Pancreas (tissue), 10 donors: ENCODE measurements around the gene ERP27. TPM values are rescaled to one million over a fixed set of nuclear protein-coding genes. Genes with fewer than 3 reads are reported as not detected.

Experiments used
- ATAC-seq, 4 donors: fragments of 200-7000 bp; cut with Tn5 transposase; one replicate each; pipeline versions ENCODE4 v1.8.0 to v1.9.1; 2020; ENCODE audit warnings: mild to moderate bottlenecking in 4 of 4, moderate library complexity in 4 of 4
- DNase-seq, 6 donors: peaks; one replicate each; pipeline ENCODE4 v3.0.0-alpha.2; 2020
- FAIRE-seq: peaks from 2 replicates; lab custom pipeline; 2012; peaks lifted over from hg19 to GRCh38; lab: Jason Lieb, UNC
- H3K27ac ChIP-seq, 4 donors: fragments of 200-600 bp; sonication (generic); 1 replicate in 3 of 4; 2 replicates in 1 of 4; pipeline versions ENCODE4 v1.5.0 to v1.8.0; 2020
- H3K27me3 ChIP-seq, 4 donors: fragments of 200-600 bp; one replicate each; pipeline ENCODE4 v1.8.0; 2021
- H3K36me3 ChIP-seq, 3 donors: fragments of 200-600 bp; sonication (generic) in 1 of 3; one replicate each; pipeline versions ENCODE4 v1.5.0 to v1.8.0; 2020 to 2021
- H3K4me1 ChIP-seq, 3 donors: fragments of 200-600 bp; one replicate each; pipeline ENCODE4 v1.8.0; 2021
- H3K4me3 ChIP-seq, 4 donors: fragments of 200-600 bp; sonication (generic) in 2 of 4; one replicate each; pipeline versions ENCODE4 v1.5.0 to v1.8.0; 2020 to 2021
- H3K9me3 ChIP-seq, 4 donors: fragments of 200-600 bp; one replicate each; pipeline ENCODE4 v1.8.0; 2021
- CTCF ChIP-seq, 4 donors: fragments of 200-600 bp; sonication (generic) in 3 of 4; IDR thresholded peaks; one replicate each; pipeline versions ENCODE4 v1.5.0 to v1.8.0; 2021; ENCODE audit warnings: antibody characterized with exemption in 4 of 4
- WGBS, 2 donors: extraction: QIAGEN DNeasy Blood & Tissue Kit; methylation state at CpG; one replicate each; pipeline ENCODE4 v1.1.7; 2013; 5-methylcytosine and 5-hydroxymethylcytosine counted together
- intact Hi-C, 3 donors: fragments of 100-400 bp; cut with DNase I; formaldehyde crosslinking; loops; one replicate each; pipeline versions ENCODE4 v1.11.1 to v1.14.2; 2022
- polyA plus RNA-seq, 2 donors: library from polyadenylated mRNA; stranded (reverse); fragments of 200-250 nt; gene quantifications; one replicate each; pipeline ENCODE4 v1.2.3, GENCODE V29; 2013
- total RNA-seq, 6 donors: library from RNA; stranded (reverse); fragmentation: NEBNext Ultra II Directional in 4 of 6; extraction: Animal tissue kit (Norgen Biotek cat#: 25700) in 4 of 6; gene quantifications; one replicate each; pipeline versions ENCODE4 v1.2.1 to v1.2.4, GENCODE V29; 2021 to 2023
- donor health status: healthy with polysubstance abuse.
- donor health status: DM: no; HTN: no; CAD: no; lungs with moderate emphysema.
- donor health status: DM: no; HTN: no; CAD: no.
- donor health status: control.
- donor health status: control.
- donor health status: Bipolar disorder and iron deficiency.
- donor health status: DM: yes; HTN: yes; CAD: no.
- donor health status: DM: no; HTN: no; CAD: no.
- donor health status: DM: no; HTN: no; CAD: no.
- donor health status: DM: yes; HTN: yes; CAD: no.

Gene ERP27
- total and polyA plus RNA-seq, 8 donors = 41.8 to 267 (median 97.7) TPM

GRCh38 chr12:14948672-14949071 is 10.3 kb upstream of the ERP27 start:
- no peaks in the 10 kb centered on the region for H3K9me3 ChIP-seq
- H3K27ac ChIP-seq = peak overlapping the region in 3 of 4 donors; percentile 17 to 81 (median 69)
- no peak for TF ChIP-seq CTCF (IDR thresholded peaks at IDR 0.05)
- intact Hi-C loops = no loop called here
- ATAC-seq (peak; percentile 79 to 94 (median 90)), FAIRE-seq (peak; percentile 68), DNase-seq (peak in 1 of 6 donors; percentile 28)
- H3K4me3 ChIP-seq = no peak overlapping the region
- H3K36me3 ChIP-seq = no peaks in the 10 kb centered on the region
- 1 to 2% methylated on average over 3 of the region's 3 CpGs for WGBS, 2 donors
- no peaks in the 10 kb centered on the region for H3K27me3 ChIP-seq
- H3K4me1 ChIP-seq = peaks cover 9 to 28% (median 13%) of the 10 kb centered on the region in 3 donors

GRCh38 chr12:14946861-14947260 is 8.5 kb upstream of the ERP27 start:
- ATAC-seq (no peak), FAIRE-seq (no peak), DNase-seq (no peak)
- Histone ChIP-seq H3K27me3 (no peaks in the 10 kb centered on the region), H3K4me3 (no peak overlapping the region), H3K9me3 (no peaks in the 10 kb centered on the region), H3K4me1 (peaks cover 9 to 21% (median 13%) of the 10 kb centered on the region in 3 donors), H3K27ac (no peak overlapping the region), H3K36me3 (no peaks in the 10 kb centered on the region)
- WGBS, 2 donors = 41 to 55% methylated on average over 1 of the region's 1 CpG
- intact Hi-C loops = no loop called here
- no peak for TF ChIP-seq CTCF (IDR thresholded peaks at IDR 0.05)

DNA sequence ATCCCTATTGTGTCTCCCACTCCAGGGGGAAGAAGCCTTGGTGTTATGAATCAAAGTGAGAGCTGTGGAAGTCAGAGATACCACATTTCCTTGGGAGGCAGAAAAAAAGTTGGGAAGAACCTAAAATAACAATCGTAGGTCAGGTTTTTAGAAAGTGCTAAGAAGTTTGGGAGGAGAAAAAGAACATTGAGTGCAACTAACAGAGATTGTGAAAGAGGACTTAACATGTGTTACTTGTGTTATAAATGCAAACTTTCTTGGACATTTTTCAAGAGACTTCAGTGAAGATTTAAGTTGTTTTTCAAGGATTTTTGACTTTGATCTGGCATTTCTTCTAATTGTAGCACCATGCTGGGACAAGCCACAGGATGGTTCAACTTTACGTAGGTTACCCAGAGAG is 7.8 kb upstream of the ERP27 start:
- TF ChIP-seq CTCF (IDR thresholded peaks at IDR 0.05) = no peak
- Histone ChIP-seq H3K27ac (no peak overlapping the region), H3K4me1 (peaks cover 9 to 15% (median 13%) of the 10 kb centered on the region in 3 donors), H3K27me3 (no peaks in the 10 kb centered on the region), H3K9me3 (no peaks in the 10 kb centered on the region), H3K4me3 (no peak overlapping the region), H3K36me3 (no peaks in the 10 kb centered on the region)
- WGBS, 2 donors = 92 to 95% methylated on average over 2 of the region's 2 CpGs
- ATAC-seq = no peak
- DNase-seq = no peak
- no peak for FAIRE-seq
- intact Hi-C loops = no loop called here

GRCh38 chr12:14942196-14942931 is 4.0 kb upstream of the ERP27 start:
- H3K4me1 ChIP-seq = peaks cover 4 to 12% (median 7%) of the 10 kb centered on the region in 3 donors
- no peak for TF ChIP-seq CTCF (IDR thresholded peaks at IDR 0.05)
- H3K36me3 ChIP-seq = no peaks in the 10 kb centered on the region
- no peak overlapping the region for H3K27ac ChIP-seq
- H3K4me3 ChIP-seq = no peak overlapping the region
- ATAC-seq (no peak), FAIRE-seq (no peak), DNase-seq (no peak)
- intact Hi-C loops = no loop called here
- no peaks in the 10 kb centered on the region for H3K9me3 ChIP-seq
- no peaks in the 10 kb centered on the region for H3K27me3 ChIP-seq
- 63 to 79% methylated on average over 12 of the region's 12 CpGs for WGBS, 2 donors

DNA sequence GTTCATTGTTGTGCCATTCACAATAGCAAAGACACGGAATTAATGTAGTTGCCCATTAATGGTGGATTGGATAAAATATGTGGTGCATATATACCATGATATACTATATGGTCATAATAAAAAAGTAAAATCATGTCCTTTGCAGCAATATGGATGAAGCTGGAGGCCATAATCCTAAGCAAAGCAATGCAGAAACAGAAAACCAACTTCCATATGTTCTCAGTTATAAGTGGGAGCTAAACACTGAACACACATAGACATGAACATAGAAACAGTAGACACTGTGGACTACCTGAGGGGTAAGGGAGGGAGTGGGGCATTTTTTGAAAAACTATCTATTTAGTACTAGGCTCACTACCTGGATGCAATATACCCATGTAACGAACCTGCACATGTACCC is 3.0 kb upstream of the ERP27 start:
- no peaks in the 10 kb centered on the region for H3K9me3 ChIP-seq
- no peaks in the 10 kb centered on the region for H3K36me3 ChIP-seq
- 98% methylated on average over 2 of the region's 2 CpGs for WGBS, 2 donors
- TF ChIP-seq CTCF (IDR thresholded peaks at IDR 0.05) = no peak
- H3K4me3 ChIP-seq = no peak overlapping the region
- intact Hi-C loops = no loop called here
- no peaks in the 10 kb centered on the region for H3K27me3 ChIP-seq
- peaks cover under 1 to 16% (median 11%) of the 10 kb centered on the region in 3 donors for H3K4me1 ChIP-seq
- DNase-seq (no peak), ATAC-seq (no peak), FAIRE-seq (no peak)
- no peak overlapping the region for H3K27ac ChIP-seq
